Neural progenitor cell (in vitro differentiated cells): ENCODE results near the gene DNAJB12. TPM values are rescaled to one million over a fixed set of nuclear protein-coding genes. Genes with fewer than 3 reads are reported as not detected.
"Not testable (repeated sequence)": the region's sequence is repeated elsewhere in the genome, so short reads cannot be mapped to it uniquely, and the experiment has no call there.

Experiments
- DNase-seq: peaks from one replicate; pipeline ENCODE4 v3.0.0-alpha.2; 2016; ENCODE audit warnings: low spot score
- H2AFZ ChIP-seq: fragments of 200-600 bp; sonication (generic); replicated peaks from 2 replicates; pipeline ENCODE4 v1.6.1; 2016; ENCODE audit warnings: antibody characterized with exemption
- H3F3A ChIP-seq: fragments of 200-600 bp; sonication (generic); 2 replicates; pipeline ENCODE4 v1.6.1; 2016; ENCODE audit warnings: antibody characterized with exemption, low read depth
- H3K27ac ChIP-seq: fragments of 200-600 bp; sonication (generic); 2 replicates; pipeline ENCODE4 v1.5.1; 2016; ENCODE audit warnings: mild to moderate bottlenecking
- H3K27me3 ChIP-seq: fragments of 200-600 bp; sonication (generic); 2 replicates; pipeline ENCODE4 v1.6.1; 2016; ENCODE audit warnings: mild to moderate bottlenecking, moderate library complexity
- H3K36me3 ChIP-seq: fragments of 200-600 bp; sonication (generic); 2 replicates; pipeline ENCODE4 v1.5.1; 2016
- H3K4me1 ChIP-seq: fragments of 200-600 bp; sonication (generic); 2 replicates; pipeline ENCODE4 v1.6.1; 2016; ENCODE audit warnings: mixed run types
- H3K4me2 ChIP-seq: fragments of 200-600 bp; sonication (generic); 2 replicates; pipeline ENCODE4 v1.6.1; 2016
- H3K4me3 ChIP-seq: fragments of 200-600 bp; sonication (generic); 2 replicates; pipeline ENCODE4 v1.5.1; 2016
- H3K79me2 ChIP-seq: fragments of 200-600 bp; sonication (generic); 2 replicates; pipeline ENCODE4 v1.6.1; 2016; ENCODE audit warnings: low read depth
- H3K9ac ChIP-seq: fragments of 200-600 bp; sonication (generic); 2 replicates; pipeline ENCODE4 v1.6.1; 2016
- H3K9me3 ChIP-seq: fragments of 200-600 bp; sonication (generic); 2 replicates; pipeline ENCODE4 v1.5.1; 2016; ENCODE audit warnings: low read depth
- H4K20me1 ChIP-seq: fragments of 200-600 bp; sonication (generic); 2 replicates; pipeline ENCODE4 v1.6.1; 2016; ENCODE audit warnings: low read depth
- H3K27ac Mint-ChIP-seq: 3 replicates; pipeline ENCODE4 v1.8.0; 2021; ENCODE audit warnings: mixed read lengths
- H3K27me3 Mint-ChIP-seq: 2 replicates; pipeline ENCODE4 v1.8.0; 2022; ENCODE audit warnings: low read depth, mild to moderate bottlenecking, inconsistent platforms, moderate library complexity, mixed read lengths; ENCODE audit not compliant: insufficient read depth
- H3K36me3 Mint-ChIP-seq: 3 replicates; pipeline ENCODE4 v1.8.0; 2021; ENCODE audit warnings: mixed read lengths
- H3K4me1 Mint-ChIP-seq: 3 replicates; pipeline ENCODE4 v1.8.0; 2021; ENCODE audit warnings: mixed read lengths
- H3K4me3 Mint-ChIP-seq: 3 replicates; pipeline ENCODE4 v1.8.0; 2021; ENCODE audit warnings: mild to moderate bottlenecking, moderate library complexity, mixed read lengths
- H3K9me3 Mint-ChIP-seq: 3 replicates; pipeline ENCODE4 v1.8.0; 2020; ENCODE audit warnings: mixed read lengths
- EZH2 ChIP-seq: fragments of 200-600 bp; sonication (generic); IDR thresholded peaks from 2 replicates; pipeline ENCODE4 v1.6.1; 2017; ENCODE audit warnings: antibody characterized with exemption, mild to moderate bottlenecking, moderate library complexity
- EZH2phosphoT487 ChIP-seq: fragments of 200-600 bp; sonication (generic); IDR thresholded peaks from 2 replicates; pipeline ENCODE4 v1.6.1; 2017; ENCODE audit warnings: antibody characterized with exemption
- total RNA-seq: library from RNA; depleted of rRNA; stranded (reverse); fragments of >200 nt; gene quantifications from 2 replicates; pipeline ENCODE4 v1.2.3, GENCODE V29; 2015; ENCODE audit warnings: low replicate concordance
- TF ChIP-seq, protein P1 (sequence below): fragments of 200-600 bp; sonication (generic); IDR thresholded peaks from 2 replicates; pipeline ENCODE4 v1.5.1; 2017; ENCODE audit warnings: antibody characterized with exemption, mild to moderate bottlenecking

DNAJB12 gene
- total RNA-seq: 8.8 and 16.1 TPM in 2 replicates

- H3K4me3 ChIP-seq: peak within 1 kb of the TSS; percentile 91
- H2AFZ ChIP-seq: peak within 1 kb of the TSS; percentile 94
- peaks cover 39% of the 10 kb centered on the region for H3K79me2 ChIP-seq
- H3K9me3 ChIP-seq: no peaks in the 10 kb centered on the region
- peak within 1 kb of the TSS; percentile 91 for H3K4me2 ChIP-seq
- TF ChIP-seq, protein P1, sequence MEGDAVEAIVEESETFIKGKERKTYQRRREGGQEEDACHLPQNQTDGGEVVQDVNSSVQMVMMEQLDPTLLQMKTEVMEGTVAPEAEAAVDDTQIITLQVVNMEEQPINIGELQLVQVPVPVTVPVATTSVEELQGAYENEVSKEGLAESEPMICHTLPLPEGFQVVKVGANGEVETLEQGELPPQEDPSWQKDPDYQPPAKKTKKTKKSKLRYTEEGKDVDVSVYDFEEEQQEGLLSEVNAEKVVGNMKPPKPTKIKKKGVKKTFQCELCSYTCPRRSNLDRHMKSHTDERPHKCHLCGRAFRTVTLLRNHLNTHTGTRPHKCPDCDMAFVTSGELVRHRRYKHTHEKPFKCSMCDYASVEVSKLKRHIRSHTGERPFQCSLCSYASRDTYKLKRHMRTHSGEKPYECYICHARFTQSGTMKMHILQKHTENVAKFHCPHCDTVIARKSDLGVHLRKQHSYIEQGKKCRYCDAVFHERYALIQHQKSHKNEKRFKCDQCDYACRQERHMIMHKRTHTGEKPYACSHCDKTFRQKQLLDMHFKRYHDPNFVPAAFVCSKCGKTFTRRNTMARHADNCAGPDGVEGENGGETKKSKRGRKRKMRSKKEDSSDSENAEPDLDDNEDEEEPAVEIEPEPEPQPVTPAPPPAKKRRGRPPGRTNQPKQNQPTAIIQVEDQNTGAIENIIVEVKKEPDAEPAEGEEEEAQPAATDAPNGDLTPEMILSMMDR: peak; percentile 17
- TF ChIP-seq EZH2: peak; percentile 40
- no peak for TF ChIP-seq EZH2phosphoT487
- no peaks in the 10 kb centered on the region for H3K27me3 ChIP-seq
- H3K9ac ChIP-seq: peak within 1 kb of the TSS; percentile 96
- H3K36me3 ChIP-seq: no peaks in the 10 kb centered on the region
- Mint-ChIP-seq H3K27ac (peak within 1 kb of the TSS; percentile 97), H3K36me3 (no peaks in the 10 kb centered on the region), H3K9me3 (no peaks in the 10 kb centered on the region), H3K27me3 (peaks cover 8% of the 10 kb centered on the region), H3K4me1 (peaks cover 23% of the 10 kb centered on the region), H3K4me3 (peak within 1 kb of the TSS; percentile 95)
- H3K27ac ChIP-seq: peak within 1 kb of the TSS; percentile 98
- H3F3A ChIP-seq: peaks cover 18% of the 10 kb centered on the region
- H4K20me1 ChIP-seq: no peaks in the 10 kb centered on the region
- DNase-seq: peak; percentile 95
- H3K4me1 ChIP-seq: peaks cover 9% of the 10 kb centered on the region
These were observed at the start of gene DNAJB12 for GRCh38 chr10:72354356-72355213. DNAJB12 (minus strand) TSS chr10:72354919; CDS start chr10:72354897, 22 bp downstream.

DNA sequence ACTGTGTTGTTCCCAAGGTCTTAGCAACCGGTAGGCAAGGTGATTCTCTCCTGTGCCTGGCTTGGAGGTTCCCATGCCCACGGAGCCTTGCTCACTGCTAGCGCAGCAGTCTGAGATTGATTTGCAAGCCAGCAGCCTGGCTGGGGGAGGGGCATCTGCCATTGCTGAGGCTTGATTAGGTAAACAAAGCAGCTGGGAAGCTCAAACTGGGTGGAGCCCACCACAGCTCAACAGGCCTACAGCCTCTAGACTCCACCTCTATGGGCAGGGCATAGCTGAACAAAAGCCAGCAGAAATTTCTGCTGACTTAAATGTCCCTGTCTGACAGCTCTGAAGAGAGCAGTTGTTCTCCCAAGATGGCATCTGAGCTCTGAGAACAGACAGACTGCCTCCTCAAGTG is 40.9 kb upstream of the DNAJB12 start:
- H2AFZ ChIP-seq, H3K79me2 ChIP-seq, H3K9me3 Mint-ChIP-seq, H3K27ac ChIP-seq, H3K27me3 Mint-ChIP-seq, H3K4me1 Mint-ChIP-seq, H3K27ac Mint-ChIP-seq, H3K4me3 Mint-ChIP-seq, H3K4me2 ChIP-seq, H4K20me1 ChIP-seq, H3K9ac ChIP-seq, H3F3A ChIP-seq, H3K4me1 ChIP-seq, H3K4me3 ChIP-seq, H3K36me3 ChIP-seq, H3K27me3 ChIP-seq, H3K9me3 ChIP-seq: not testable (repeated sequence)
- H3K36me3 Mint-ChIP-seq: peaks cover 19% of the 10 kb centered on the region
- DNase-seq: peak; percentile 30

DNA sequence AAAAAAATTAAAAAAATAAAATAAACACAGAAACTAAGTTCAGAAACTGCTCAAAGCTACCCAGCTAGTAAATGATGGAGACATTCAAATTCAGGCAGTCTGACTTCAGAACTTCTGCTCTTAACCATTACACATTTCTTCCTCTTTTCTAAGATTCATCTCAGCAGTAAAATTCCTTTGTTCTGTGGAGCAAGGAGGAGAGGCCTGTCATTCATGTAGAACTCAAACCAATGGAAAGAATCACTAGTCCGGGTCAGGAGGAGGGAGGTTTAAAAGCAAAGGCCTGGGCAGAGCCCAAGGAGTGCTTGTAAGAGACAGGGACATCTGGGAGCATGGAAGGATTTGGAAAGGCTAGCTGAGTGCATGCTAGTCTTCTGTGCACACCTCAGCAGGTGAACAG is 37.9 kb upstream of the DNAJB12 start:
- no peaks in the 10 kb centered on the region for H4K20me1 ChIP-seq
- no peak overlapping the region for H3K4me2 ChIP-seq
- Mint-ChIP-seq H3K9me3 (peaks cover 7% of the 10 kb centered on the region), H3K36me3 (peaks cover 13% of the 10 kb centered on the region), H3K4me3 (no peak overlapping the region), H3K27ac (no peak overlapping the region), H3K27me3 (peaks cover 5% of the 10 kb centered on the region), H3K4me1 (peaks cover 16% of the 10 kb centered on the region)
- no peak overlapping the region for H3K27ac ChIP-seq
- no peak overlapping the region for H2AFZ ChIP-seq
- H3K4me3 ChIP-seq: no peak overlapping the region
- H3K36me3 ChIP-seq: no peaks in the 10 kb centered on the region
- no peaks in the 10 kb centered on the region for H3K27me3 ChIP-seq
- TF ChIP-seq EZH2phosphoT487 (no peak), EZH2 (no peak)
- TF ChIP-seq, protein P1: no peak
- no peaks in the 10 kb centered on the region for H3K9me3 ChIP-seq
- no peaks in the 10 kb centered on the region for H3K4me1 ChIP-seq
- DNase-seq: no peak
- no peaks in the 10 kb centered on the region for H3K79me2 ChIP-seq
- peaks cover 6% of the 10 kb centered on the region for H3F3A ChIP-seq
- no peak overlapping the region for H3K9ac ChIP-seq

GRCh38 chr10:72390764-72391163 is 36.0 kb upstream of the DNAJB12 start:
- H3K27me3 Mint-ChIP-seq: peaks cover 5% of the 10 kb centered on the region
- Histone ChIP-seq H3K36me3 (no peaks in the 10 kb centered on the region), H2AFZ (no peak overlapping the region), H3K9me3 (no peaks in the 10 kb centered on the region), H3K27ac (no peak overlapping the region), H4K20me1 (no peaks in the 10 kb centered on the region), H3K4me3 (no peak overlapping the region), H3K27me3 (no peaks in the 10 kb centered on the region), H3K9ac (no peak overlapping the region), H3K4me1 (peaks cover 2% of the 10 kb centered on the region), H3K79me2 (no peaks in the 10 kb centered on the region), H3K4me2 (no peak overlapping the region), H3F3A (peaks cover 6% of the 10 kb centered on the region)
- no peak for DNase-seq
- no peak overlapping the region for H3K4me3 Mint-ChIP-seq
- H3K27ac Mint-ChIP-seq: no peak overlapping the region
- peaks cover 10% of the 10 kb centered on the region for H3K36me3 Mint-ChIP-seq
- no peak for TF ChIP-seq EZH2
- TF ChIP-seq, protein P1: no peak
- TF ChIP-seq EZH2phosphoT487: no peak
- peaks cover 3% of the 10 kb centered on the region for H3K9me3 Mint-ChIP-seq
- peaks cover 18% of the 10 kb centered on the region for H3K4me1 Mint-ChIP-seq
